Left ventricle myocardium inferior (tissue), 1 donor: ENCODE data around the gene ATRN. TPM values are rescaled to one million over a fixed set of nuclear protein-coding genes. Genes with fewer than 3 reads are reported as not detected.

Source experiments
- DNase-seq: peaks from one replicate; pipeline ENCODE4 v3.0.0-alpha.2; 2020
- H3K27ac ChIP-seq: fragments of 200-600 bp; replicated peaks from 2 replicates; pipeline ENCODE4 v1.8.0; 2021
- H3K27me3 ChIP-seq: fragments of 200-600 bp; 2 replicates; pipeline ENCODE4 v1.8.0; 2021; ENCODE audit warnings: low read depth
- H3K36me3 ChIP-seq: fragments of 200-600 bp; 2 replicates; pipeline ENCODE4 v1.8.0; 2021
- H3K4me1 ChIP-seq: fragments of 200-600 bp; 2 replicates; pipeline ENCODE4 v1.8.0; 2021
- H3K4me3 ChIP-seq: fragments of 200-600 bp; 2 replicates; pipeline ENCODE4 v1.8.0; 2021; ENCODE audit warnings: mild to moderate bottlenecking, moderate library complexity
- H3K9me3 ChIP-seq: fragments of 200-600 bp; replicated peaks from 2 replicates; pipeline ENCODE4 v1.8.0; 2021
- intact Hi-C: fragments of 100-400 bp; cut with micrococcal nuclease; formaldehyde crosslinking; loops from one replicate; pipeline ENCODE4 v1.11.0; 2022
- total RNA-seq: library from RNA; stranded (reverse); fragmentation: NEBNext Ultra II Directional; extraction: Animal tissue kit (Norgen Biotek cat#: 25700); gene quantifications from one replicate; pipeline ENCODE4 v1.2.1, GENCODE V29; 2021
- TF ChIP-seq, protein P1 (sequence below): fragments of 200-600 bp; IDR thresholded peaks from 2 replicates; pipeline ENCODE4 v1.8.0; 2021; ENCODE audit warnings: antibody characterized with exemption, mild to moderate bottlenecking, borderline replicate concordance
- donor health status: DM: no; HTN: yes; CAD: no; lungs with severe emphysema.

Gene ATRN
- total RNA-seq, 1 donor from 2014 or later = 32.4 TPM

DNA sequence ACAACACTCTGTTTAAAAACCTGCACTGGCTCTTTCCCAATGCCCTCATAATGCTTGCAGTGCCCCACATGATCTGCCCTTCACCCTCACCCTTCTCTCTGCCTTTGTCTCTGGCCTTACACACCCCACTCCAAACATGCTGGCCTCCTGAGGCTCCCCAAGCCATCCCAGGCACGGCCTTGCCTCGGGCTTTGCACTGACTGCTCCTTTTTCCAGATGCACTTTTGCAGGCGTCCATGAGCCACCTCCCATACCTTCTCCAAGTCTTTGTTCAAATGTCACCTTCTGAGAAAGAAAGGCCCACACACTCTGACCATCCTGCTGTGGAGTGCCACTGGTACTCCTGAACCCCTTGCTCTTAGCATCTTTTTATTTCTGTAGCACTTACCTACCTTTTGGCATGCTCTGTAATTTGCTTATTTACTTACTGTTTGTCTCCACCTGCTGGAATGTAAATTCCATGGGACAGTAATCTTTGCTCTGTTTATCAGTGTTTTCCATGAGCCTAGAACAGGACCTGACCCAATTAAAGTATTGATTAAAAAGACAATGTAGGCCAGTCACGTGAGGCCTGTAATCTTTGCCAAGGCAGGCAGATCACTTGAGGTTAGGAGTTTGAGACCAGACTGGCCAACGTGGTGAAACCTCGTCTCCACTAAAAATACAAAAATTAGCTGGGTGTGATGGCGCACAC is 161.6 kb downstream of the ATRN start:
- intact Hi-C loops = no loop called here
- H3K36me3 ChIP-seq = peaks cover 23% of the 10 kb centered on the region

DNA sequence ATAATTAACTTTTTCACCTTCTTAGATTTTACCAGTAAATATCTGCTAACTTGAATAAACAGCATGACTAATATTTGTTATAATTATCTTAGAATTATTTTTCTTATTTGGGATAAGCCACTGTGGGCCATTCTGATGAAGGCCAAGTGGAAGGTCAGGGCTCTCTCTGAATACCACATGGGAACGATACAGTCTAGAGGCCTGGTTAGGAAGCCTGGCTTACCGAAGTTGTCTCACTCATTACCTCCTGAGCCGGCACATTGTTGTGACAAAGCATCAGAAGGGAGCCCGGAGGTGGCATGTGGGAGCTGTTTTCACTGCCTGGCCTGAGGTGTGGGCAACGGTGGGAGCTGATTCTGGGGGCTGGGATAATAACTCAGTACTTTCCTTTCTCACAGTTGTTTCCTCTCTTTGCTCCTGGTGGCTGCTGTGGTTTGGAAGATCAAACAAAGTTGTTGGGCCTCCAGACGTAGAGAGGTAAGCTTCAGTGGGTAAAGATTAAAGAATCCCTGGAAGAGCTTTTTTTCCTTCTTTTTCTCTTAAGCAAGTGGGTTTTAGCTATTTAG is 163.2 kb downstream of the ATRN start:
- no peaks in the 10 kb centered on the region for H3K4me1 ChIP-seq
- DNase-seq = no peak
- no peaks in the 10 kb centered on the region for H3K9me3 ChIP-seq
- no peak overlapping the region for H3K27ac ChIP-seq
- H3K27me3 ChIP-seq = no peaks in the 10 kb centered on the region
- peaks cover 16% of the 10 kb centered on the region for H3K36me3 ChIP-seq
- TF ChIP-seq, protein P1, sequence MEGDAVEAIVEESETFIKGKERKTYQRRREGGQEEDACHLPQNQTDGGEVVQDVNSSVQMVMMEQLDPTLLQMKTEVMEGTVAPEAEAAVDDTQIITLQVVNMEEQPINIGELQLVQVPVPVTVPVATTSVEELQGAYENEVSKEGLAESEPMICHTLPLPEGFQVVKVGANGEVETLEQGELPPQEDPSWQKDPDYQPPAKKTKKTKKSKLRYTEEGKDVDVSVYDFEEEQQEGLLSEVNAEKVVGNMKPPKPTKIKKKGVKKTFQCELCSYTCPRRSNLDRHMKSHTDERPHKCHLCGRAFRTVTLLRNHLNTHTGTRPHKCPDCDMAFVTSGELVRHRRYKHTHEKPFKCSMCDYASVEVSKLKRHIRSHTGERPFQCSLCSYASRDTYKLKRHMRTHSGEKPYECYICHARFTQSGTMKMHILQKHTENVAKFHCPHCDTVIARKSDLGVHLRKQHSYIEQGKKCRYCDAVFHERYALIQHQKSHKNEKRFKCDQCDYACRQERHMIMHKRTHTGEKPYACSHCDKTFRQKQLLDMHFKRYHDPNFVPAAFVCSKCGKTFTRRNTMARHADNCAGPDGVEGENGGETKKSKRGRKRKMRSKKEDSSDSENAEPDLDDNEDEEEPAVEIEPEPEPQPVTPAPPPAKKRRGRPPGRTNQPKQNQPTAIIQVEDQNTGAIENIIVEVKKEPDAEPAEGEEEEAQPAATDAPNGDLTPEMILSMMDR = no peak
- no peak overlapping the region for H3K4me3 ChIP-seq
- intact Hi-C loops = no loop called here

More for the DNA sequence above, 161.6 kb downstream of the ATRN start:
- H3K27ac ChIP-seq = no peak overlapping the region
- TF ChIP-seq, protein P1 = no peak
- no peak for DNase-seq
- H3K27me3 ChIP-seq = no peaks in the 10 kb centered on the region
- H3K4me3 ChIP-seq = no peak overlapping the region
- no peaks in the 10 kb centered on the region for H3K9me3 ChIP-seq
- no peaks in the 10 kb centered on the region for H3K4me1 ChIP-seq

DNA sequence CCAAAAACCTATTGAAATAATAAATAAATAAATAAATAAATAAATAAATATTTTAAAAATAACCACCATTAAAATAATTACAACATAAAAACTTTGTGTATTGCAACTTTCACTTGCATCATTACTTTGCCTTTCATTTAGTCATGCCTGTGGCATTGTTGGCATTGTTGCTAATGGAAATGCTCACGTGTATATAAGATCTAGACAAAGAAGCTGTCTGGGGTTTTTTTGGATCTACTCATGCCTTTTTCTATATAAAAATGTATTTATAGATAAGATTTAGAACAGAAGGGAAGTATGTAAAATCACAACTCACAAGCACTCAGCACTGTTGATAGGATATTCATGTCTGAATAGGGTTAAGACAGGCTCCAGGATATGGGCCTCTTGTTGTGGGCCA is 164.5 kb downstream of the ATRN start:
- peaks cover 20% of the 10 kb centered on the region for H3K36me3 ChIP-seq
- TF ChIP-seq, protein P1 = no peak
- intact Hi-C loops = no loop called here

DNA sequence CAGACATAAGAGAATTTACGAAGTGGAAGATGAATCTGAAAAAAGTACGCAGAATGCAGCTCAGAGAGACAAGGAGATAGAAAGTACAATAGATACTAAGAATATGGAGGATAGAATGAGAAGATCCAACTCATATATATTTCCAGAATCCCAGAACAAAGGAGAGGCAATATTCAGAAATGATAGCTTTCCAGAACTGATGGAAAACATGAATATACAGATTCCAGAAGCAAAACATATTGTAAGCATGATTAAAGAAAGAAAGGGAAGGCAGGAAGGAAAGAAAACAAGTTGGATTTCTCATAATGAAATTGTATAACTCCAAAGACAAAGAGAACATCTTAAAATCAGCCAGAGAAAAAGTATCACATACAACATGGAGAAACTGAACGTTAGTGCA is 169.4 kb downstream of the ATRN start:
- Histone ChIP-seq H3K9me3 (no peaks in the 10 kb centered on the region), H3K36me3 (peaks cover 64% of the 10 kb centered on the region), H3K4me3 (no peak overlapping the region), H3K27me3 (no peaks in the 10 kb centered on the region), H3K4me1 (no peaks in the 10 kb centered on the region), H3K27ac (no peak overlapping the region)
- DNase-seq = no peak
- intact Hi-C loops = no loop called here
- TF ChIP-seq, protein P1 = no peak

More for the DNA sequence above, 164.5 kb downstream of the ATRN start:
- Histone ChIP-seq H3K27me3 (no peaks in the 10 kb centered on the region), H3K4me3 (no peak overlapping the region), H3K27ac (no peak overlapping the region), H3K9me3 (no peaks in the 10 kb centered on the region), H3K4me1 (no peaks in the 10 kb centered on the region)
- DNase-seq = no peak

DNA sequence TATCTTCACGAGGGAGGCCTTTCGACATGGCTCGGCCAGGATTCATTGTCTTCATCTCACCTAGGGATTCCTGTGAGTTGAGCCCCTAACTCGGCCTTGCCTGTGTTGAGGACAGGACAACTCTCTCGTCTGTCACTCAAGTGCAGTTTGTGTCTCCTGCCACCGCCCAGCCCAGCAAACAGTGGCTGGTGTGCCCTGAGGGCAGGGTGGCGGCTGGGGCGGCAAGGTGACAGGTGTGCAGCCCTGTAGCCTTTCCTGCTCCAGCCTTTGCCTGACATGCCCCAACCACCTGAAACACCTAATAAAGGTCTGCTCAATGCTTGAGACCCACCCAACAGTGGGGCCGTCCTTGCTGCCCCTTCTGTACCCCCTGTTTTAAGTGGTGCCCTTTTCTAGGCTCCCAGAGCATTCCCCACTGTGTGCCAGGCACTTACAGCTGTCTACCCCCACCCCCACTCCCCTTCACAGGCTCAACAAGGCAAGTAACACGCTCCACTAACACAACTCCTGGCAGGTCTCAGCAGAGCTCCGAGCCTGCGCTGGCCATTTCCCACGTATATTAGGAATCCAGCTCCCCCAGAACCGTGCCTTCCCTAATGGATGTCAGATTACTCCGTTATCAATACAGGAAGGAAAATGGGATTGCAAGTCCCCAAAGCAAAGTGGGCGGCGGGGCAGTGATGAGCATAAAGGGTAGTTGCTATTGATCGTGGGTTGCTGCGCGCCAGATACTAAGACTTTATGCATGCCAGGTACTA is 174.7 kb downstream of the ATRN start:
- intact Hi-C loops = no loop called here
- peaks cover 94% of the 10 kb centered on the region for H3K36me3 ChIP-seq
- no peak overlapping the region for H3K27ac ChIP-seq
- no peaks in the 10 kb centered on the region for H3K9me3 ChIP-seq
- H3K4me1 ChIP-seq = no peaks in the 10 kb centered on the region
- H3K4me3 ChIP-seq = no peak overlapping the region
- no peak for DNase-seq
- TF ChIP-seq, protein P1 = no peak
- no peaks in the 10 kb centered on the region for H3K27me3 ChIP-seq
